ENCODE results near the gene BTBD9. TPM values are rescaled to one million over a fixed set of nuclear protein-coding genes. Genes with fewer than 3 reads are reported as not detected.

Gene BTBD9
- polyA plus RNA-seq, 1 donor (not counting 4 experiments of a cell fraction or from before 2014, with no cell fraction given), result 6.8 TPM

DNA sequence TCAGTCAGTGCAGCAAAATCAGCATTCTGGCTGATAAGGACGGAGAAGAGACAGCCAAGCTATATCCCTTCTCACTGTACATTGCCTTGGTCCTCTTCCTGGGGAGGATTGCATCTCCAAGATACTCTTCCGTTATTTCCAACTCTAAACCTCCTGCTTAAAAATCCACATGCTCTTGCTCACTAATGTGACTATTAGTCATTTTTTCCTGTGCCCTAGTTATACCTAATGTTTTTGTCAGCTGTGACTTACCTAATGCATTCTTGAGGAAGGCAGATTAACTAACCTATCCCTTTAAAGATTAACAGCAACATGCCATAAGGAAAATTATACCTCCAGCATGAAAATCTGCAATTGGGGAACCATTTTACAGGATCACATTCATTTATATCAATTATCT lies 317.6 kb downstream of the BTBD9 start:
- FAIRE-seq, result no peak
- no peaks in the 10 kb centered on the region for H4K20me1 ChIP-seq (ENCODE audit: control insufficient read depth, extremely low read depth, insufficient read depth, low read length)
- no peaks in the 10 kb centered on the region for H3K36me3 ChIP-seq (ENCODE audit: control insufficient read depth in 2 of 2, extremely low read depth in 1 of 2, insufficient read depth in 2 of 2, low read length in 2 of 2)
- no peak for DNase-seq (ENCODE audit: low read depth, low spot score)
- no peaks in the 10 kb centered on the region for H3K27me3 ChIP-seq (ENCODE audit: control insufficient read depth, extremely low read depth, insufficient read depth, low read length)
- TF ChIP-seq, protein P1, sequence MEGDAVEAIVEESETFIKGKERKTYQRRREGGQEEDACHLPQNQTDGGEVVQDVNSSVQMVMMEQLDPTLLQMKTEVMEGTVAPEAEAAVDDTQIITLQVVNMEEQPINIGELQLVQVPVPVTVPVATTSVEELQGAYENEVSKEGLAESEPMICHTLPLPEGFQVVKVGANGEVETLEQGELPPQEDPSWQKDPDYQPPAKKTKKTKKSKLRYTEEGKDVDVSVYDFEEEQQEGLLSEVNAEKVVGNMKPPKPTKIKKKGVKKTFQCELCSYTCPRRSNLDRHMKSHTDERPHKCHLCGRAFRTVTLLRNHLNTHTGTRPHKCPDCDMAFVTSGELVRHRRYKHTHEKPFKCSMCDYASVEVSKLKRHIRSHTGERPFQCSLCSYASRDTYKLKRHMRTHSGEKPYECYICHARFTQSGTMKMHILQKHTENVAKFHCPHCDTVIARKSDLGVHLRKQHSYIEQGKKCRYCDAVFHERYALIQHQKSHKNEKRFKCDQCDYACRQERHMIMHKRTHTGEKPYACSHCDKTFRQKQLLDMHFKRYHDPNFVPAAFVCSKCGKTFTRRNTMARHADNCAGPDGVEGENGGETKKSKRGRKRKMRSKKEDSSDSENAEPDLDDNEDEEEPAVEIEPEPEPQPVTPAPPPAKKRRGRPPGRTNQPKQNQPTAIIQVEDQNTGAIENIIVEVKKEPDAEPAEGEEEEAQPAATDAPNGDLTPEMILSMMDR (optimal IDR thresholded peaks at IDR 0.05 in 1 of 3, IDR thresholded peaks at IDR 0.05 in 1 of 3, conservative IDR thresholded peaks at IDR 0.05 in 1 of 3; ENCODE audit: extremely low read depth in 1 of 3, insufficient read depth in 2 of 3, low read length in 3 of 3), result no peak
- no peak for TF ChIP-seq EZH2 (IDR thresholded peaks at IDR 0.05; ENCODE audit: low read length)
- H3K4me3 ChIP-seq (ENCODE audit: control insufficient read depth in 2 of 3, extremely low read depth in 1 of 3, insufficient read depth in 2 of 3, low read depth in 1 of 3, low read length in 3 of 3), result no peak overlapping the region
- no peaks in the 10 kb centered on the region for H3K79me2 ChIP-seq (ENCODE audit: control insufficient read depth, insufficient read depth, low read length)
- dilution Hi-C loops (cut with MboI; ENCODE audit: extremely low pct_ligation_motif_present, low sequenced_read_pairs), result no loop called here
- peaks cover 12% of the 10 kb centered on the region for H3K4me1 ChIP-seq (ENCODE audit: control insufficient read depth, extremely low read depth, insufficient read depth, low read length)
- no peaks in the 10 kb centered on the region for H3K9me1 ChIP-seq (ENCODE audit: control insufficient read depth, extremely low read depth, insufficient read depth, low read length)
- H2AFZ ChIP-seq (ENCODE audit: control insufficient read depth, low read length), result no peak overlapping the region
- H3K9me3 ChIP-seq (ENCODE audit: control insufficient read depth, low read depth, low read length), result no peaks in the 10 kb centered on the region
- H3K9ac ChIP-seq (ENCODE audit: control insufficient read depth, extremely low read depth, insufficient read depth, low read length), result no peak overlapping the region
- no peak overlapping the region for H3K4me2 ChIP-seq (ENCODE audit: control insufficient read depth, extremely low read depth, insufficient read depth, low read depth, low read length)
- no peak overlapping the region for H3K27ac ChIP-seq (ENCODE audit: control insufficient read depth, insufficient read depth, low read length)

DNA sequence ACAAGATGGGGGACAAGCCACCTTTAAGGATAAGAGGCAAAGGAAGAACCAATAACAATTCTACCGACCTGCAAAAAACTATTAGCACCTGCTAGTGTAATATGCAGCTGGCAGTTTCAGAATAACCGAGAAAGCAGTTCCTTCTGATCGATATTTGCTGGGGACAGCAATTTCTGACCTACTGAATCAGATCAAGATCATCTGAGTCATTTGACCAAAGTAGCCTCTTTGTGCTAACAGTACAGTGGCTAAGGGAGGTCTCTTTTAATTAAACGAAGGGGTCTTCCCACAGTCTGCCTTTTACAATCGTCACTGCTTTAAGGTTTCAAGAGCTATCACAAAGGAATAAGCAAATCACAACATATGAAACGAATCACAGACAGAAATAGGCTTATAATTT lies 318.9 kb downstream of the BTBD9 start:
- Histone ChIP-seq H3K4me1 (ENCODE audit: control insufficient read depth, extremely low read depth, insufficient read depth, low read length) (peaks cover 12% of the 10 kb centered on the region), H3K4me2 (ENCODE audit: control insufficient read depth, extremely low read depth, insufficient read depth, low read depth, low read length) (no peak overlapping the region), H3K79me2 (ENCODE audit: control insufficient read depth, insufficient read depth, low read length) (no peaks in the 10 kb centered on the region), H3K27me3 (ENCODE audit: control insufficient read depth, extremely low read depth, insufficient read depth, low read length) (no peaks in the 10 kb centered on the region), H3K9me3 (ENCODE audit: control insufficient read depth, low read depth, low read length) (no peaks in the 10 kb centered on the region), H2AFZ (ENCODE audit: control insufficient read depth, low read length) (no peak overlapping the region), H4K20me1 (ENCODE audit: control insufficient read depth, extremely low read depth, insufficient read depth, low read length) (no peaks in the 10 kb centered on the region), H3K36me3 (ENCODE audit: control insufficient read depth in 2 of 2, extremely low read depth in 1 of 2, insufficient read depth in 2 of 2, low read length in 2 of 2) (no peaks in the 10 kb centered on the region), H3K9me1 (ENCODE audit: control insufficient read depth, extremely low read depth, insufficient read depth, low read length) (no peaks in the 10 kb centered on the region), H3K9ac (ENCODE audit: control insufficient read depth, extremely low read depth, insufficient read depth, low read length) (no peak overlapping the region), H3K4me3 (ENCODE audit: control insufficient read depth in 2 of 3, extremely low read depth in 1 of 3, insufficient read depth in 2 of 3, low read depth in 1 of 3, low read length in 3 of 3) (no peak overlapping the region), H3K27ac (ENCODE audit: control insufficient read depth, insufficient read depth, low read length) (no peak overlapping the region)
- dilution Hi-C loops (cut with MboI; ENCODE audit: extremely low pct_ligation_motif_present, low sequenced_read_pairs), result no loop called here
- DNase-seq (ENCODE audit: low read depth, low spot score), result no peak
- TF ChIP-seq, protein P1 (optimal IDR thresholded peaks at IDR 0.05 in 1 of 3, IDR thresholded peaks at IDR 0.05 in 1 of 3, conservative IDR thresholded peaks at IDR 0.05 in 1 of 3; ENCODE audit: extremely low read depth in 1 of 3, insufficient read depth in 2 of 3, low read length in 3 of 3), result no peak
- no peak for TF ChIP-seq EZH2 (IDR thresholded peaks at IDR 0.05; ENCODE audit: low read length)
- FAIRE-seq, result no peak
